ENCODE results near the gene NLRC3.

NLRC3 gene

DNA sequence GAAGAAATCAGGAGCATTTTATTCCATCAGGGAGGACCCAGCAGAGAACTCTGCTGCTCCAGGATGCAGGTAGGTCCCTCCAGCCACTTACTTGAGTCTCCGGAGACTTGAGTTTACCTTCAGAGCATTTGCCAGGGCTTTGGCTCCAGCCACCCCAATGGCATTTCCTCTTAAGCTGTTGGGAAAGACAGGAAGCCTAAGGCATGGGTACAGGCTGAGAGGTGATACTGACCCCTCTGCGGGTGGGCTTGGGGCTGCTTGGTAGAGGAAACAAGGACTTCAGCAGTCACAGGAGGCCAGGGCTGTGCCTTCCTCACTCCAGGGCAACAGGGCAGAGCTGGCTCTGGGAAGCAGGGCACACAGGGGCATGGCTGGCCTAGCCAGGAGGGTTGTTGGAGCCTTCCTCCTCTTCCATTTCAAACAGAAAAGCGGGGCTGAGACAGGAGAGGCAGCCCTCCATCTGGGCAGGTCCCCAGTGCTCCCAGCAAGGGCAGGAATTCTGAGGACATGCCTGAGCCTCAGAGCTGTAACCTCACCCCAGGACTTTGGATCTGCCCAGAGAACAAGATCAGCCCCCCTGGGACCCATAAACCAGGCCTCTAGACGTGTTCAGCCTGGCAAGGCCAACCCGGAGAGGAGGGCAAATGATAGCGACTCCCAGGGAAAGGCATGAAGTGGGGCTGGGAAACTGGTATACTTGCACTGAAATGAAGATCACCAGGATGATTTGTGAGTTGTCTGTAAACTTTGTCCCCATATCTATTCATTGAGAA lies 34.4 kb downstream of the NLRC3 start:
- TF ChIP-seq FOXM1 (IDR thresholded peaks at IDR 0.05; ENCODE audit: borderline replicate concordance, low read depth) (no peak), RAD21 (IDR thresholded peaks at IDR 0.05; ENCODE audit: low read depth) (no peak), YY1 (IDR thresholded peaks at IDR 0.05; ENCODE audit: low read depth) (no peak), EP300 (IDR thresholded peaks at IDR 0.05; ENCODE audit: borderline replicate concordance) (no peak), CREB1 (IDR thresholded peaks at IDR 0.05; ENCODE audit: low read depth) (no peak), EGR1 (IDR thresholded peaks at IDR 0.05) (no peak), ZBTB7A (IDR thresholded peaks at IDR 0.05; ENCODE audit: low read depth) (no peak), TCF12 (IDR thresholded peaks at IDR 0.05; ENCODE audit: low read depth) (no peak), TAF1 (IDR thresholded peaks at IDR 0.05; ENCODE audit: low read depth) (no peak), CEBPB (IDR thresholded peaks at IDR 0.05) (no peak), NFIC (IDR thresholded peaks at IDR 0.05) (no peak), TEAD4 (IDR thresholded peaks at IDR 0.05) (no peak)
- TF ChIP-seq, protein P1, sequence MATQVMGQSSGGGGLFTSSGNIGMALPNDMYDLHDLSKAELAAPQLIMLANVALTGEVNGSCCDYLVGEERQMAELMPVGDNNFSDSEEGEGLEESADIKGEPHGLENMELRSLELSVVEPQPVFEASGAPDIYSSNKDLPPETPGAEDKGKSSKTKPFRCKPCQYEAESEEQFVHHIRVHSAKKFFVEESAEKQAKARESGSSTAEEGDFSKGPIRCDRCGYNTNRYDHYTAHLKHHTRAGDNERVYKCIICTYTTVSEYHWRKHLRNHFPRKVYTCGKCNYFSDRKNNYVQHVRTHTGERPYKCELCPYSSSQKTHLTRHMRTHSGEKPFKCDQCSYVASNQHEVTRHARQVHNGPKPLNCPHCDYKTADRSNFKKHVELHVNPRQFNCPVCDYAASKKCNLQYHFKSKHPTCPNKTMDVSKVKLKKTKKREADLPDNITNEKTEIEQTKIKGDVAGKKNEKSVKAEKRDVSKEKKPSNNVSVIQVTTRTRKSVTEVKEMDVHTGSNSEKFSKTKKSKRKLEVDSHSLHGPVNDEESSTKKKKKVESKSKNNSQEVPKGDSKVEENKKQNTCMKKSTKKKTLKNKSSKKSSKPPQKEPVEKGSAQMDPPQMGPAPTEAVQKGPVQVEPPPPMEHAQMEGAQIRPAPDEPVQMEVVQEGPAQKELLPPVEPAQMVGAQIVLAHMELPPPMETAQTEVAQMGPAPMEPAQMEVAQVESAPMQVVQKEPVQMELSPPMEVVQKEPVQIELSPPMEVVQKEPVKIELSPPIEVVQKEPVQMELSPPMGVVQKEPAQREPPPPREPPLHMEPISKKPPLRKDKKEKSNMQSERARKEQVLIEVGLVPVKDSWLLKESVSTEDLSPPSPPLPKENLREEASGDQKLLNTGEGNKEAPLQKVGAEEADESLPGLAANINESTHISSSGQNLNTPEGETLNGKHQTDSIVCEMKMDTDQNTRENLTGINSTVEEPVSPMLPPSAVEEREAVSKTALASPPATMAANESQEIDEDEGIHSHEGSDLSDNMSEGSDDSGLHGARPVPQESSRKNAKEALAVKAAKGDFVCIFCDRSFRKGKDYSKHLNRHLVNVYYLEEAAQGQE (IDR thresholded peaks at IDR 0.05; ENCODE audit: low read depth), result no peak
- TF ChIP-seq, protein P2, sequence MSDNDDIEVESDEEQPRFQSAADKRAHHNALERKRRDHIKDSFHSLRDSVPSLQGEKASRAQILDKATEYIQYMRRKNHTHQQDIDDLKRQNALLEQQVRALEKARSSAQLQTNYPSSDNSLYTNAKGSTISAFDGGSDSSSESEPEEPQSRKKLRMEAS (IDR thresholded peaks at IDR 0.05), result no peak
- TF ChIP-seq, protein P3, sequence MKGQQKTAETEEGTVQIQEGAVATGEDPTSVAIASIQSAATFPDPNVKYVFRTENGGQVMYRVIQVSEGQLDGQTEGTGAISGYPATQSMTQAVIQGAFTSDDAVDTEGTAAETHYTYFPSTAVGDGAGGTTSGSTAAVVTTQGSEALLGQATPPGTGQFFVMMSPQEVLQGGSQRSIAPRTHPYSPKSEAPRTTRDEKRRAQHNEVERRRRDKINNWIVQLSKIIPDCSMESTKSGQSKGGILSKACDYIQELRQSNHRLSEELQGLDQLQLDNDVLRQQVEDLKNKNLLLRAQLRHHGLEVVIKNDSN (IDR thresholded peaks at IDR 0.05), result no peak

DNA sequence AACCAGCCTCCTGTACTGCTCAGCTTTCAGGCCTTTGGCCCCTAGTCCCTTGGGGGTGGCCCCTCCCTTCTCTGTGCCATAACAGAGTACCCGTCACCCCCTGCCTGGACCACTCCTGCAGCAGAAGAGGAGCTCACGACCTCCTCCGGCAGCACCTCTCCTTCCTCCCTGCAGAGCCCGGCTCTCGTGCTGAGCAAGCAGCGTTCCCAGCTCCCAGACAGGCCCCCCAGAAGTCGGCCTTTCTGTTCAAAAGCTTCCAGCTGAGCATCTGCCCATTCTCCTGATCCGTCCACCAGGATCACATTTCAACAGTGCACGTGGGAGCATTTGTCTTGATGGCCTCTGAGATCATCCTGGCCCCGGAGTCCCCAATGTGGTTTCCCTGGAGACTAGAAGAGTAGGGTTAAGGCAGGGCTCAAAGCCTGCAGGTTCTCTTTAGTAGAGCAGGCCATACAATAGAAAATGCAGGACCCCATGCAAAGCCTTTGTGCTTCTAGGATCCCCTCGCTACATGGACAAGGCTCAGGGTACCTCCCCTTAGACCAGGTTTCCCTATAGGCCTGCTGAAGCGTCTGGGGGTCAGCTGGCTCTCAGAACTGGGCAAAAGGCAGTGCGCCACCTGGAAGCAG lies 35.6 kb downstream of the NLRC3 start:
- no peak for TF ChIP-seq RAD21 (IDR thresholded peaks at IDR 0.05; ENCODE audit: low read depth)
- no peak for TF ChIP-seq TCF12 (IDR thresholded peaks at IDR 0.05; ENCODE audit: low read depth)
- TF ChIP-seq TEAD4 (IDR thresholded peaks at IDR 0.05), result no peak
- TF ChIP-seq CEBPB (IDR thresholded peaks at IDR 0.05), result no peak
- TF ChIP-seq, protein P3 (IDR thresholded peaks at IDR 0.05), result no peak
- TF ChIP-seq NFIC (IDR thresholded peaks at IDR 0.05), result no peak
- TF ChIP-seq, protein P1 (IDR thresholded peaks at IDR 0.05; ENCODE audit: low read depth), result no peak
- no peak for TF ChIP-seq TAF1 (IDR thresholded peaks at IDR 0.05; ENCODE audit: low read depth)
- TF ChIP-seq YY1 (IDR thresholded peaks at IDR 0.05; ENCODE audit: low read depth), result no peak
- TF ChIP-seq EGR1 (IDR thresholded peaks at IDR 0.05), result no peak
- TF ChIP-seq, protein P2 (IDR thresholded peaks at IDR 0.05), result no peak
- no peak for TF ChIP-seq EP300 (IDR thresholded peaks at IDR 0.05; ENCODE audit: borderline replicate concordance)
- TF ChIP-seq ZBTB7A (IDR thresholded peaks at IDR 0.05; ENCODE audit: low read depth), result no peak
- TF ChIP-seq CREB1 (IDR thresholded peaks at IDR 0.05; ENCODE audit: low read depth), result no peak
- TF ChIP-seq FOXM1 (IDR thresholded peaks at IDR 0.05; ENCODE audit: borderline replicate concordance, low read depth), result no peak

DNA sequence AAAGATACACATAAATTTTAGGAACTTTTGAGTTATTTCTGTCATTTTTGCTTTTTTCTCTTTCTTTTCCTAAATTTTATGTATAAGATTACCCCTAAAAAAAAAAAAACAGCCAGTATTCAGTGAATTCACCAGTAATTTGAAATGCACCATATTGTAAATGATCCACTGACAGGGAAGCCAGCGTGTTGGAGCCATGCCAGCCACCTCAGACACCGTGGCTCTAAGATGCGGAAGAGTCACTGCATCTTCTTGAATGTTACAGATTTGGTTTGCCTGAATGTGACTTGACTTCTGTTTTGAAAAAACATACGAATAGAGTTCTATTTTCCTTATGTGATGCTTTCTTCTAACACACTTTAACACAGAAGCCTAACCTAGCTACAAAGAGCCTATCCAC lies 39.0 kb downstream of the NLRC3 start:
- TF ChIP-seq CEBPB (IDR thresholded peaks at IDR 0.05) (no peak), RAD21 (IDR thresholded peaks at IDR 0.05; ENCODE audit: low read depth) (no peak), EP300 (IDR thresholded peaks at IDR 0.05; ENCODE audit: borderline replicate concordance) (no peak)

DNA sequence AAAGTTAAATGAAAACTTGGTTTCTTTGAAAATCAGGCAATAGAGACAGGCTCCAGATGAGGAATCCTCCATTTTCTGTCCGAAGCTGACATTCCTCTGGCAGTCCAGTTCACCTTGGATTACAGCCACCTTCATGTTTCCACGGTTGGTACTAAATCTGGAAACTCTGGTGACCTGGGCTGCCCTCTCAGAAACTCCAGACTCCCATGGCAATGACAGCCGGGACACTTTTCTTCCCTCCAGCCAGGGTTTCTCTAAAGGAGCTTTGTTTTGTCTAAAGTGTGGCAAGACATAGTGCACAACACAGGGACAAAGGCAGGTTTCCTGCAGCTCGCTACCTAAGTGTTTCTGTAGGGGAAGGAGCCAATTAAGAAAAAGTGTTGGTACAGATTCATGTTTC lies 40.4 kb downstream of the NLRC3 start:
- TF ChIP-seq NFIC (IDR thresholded peaks at IDR 0.05), result no peak
- TF ChIP-seq CEBPB (IDR thresholded peaks at IDR 0.05), result no peak
- TF ChIP-seq TEAD4 (IDR thresholded peaks at IDR 0.05), result no peak
- TF ChIP-seq FOXM1 (IDR thresholded peaks at IDR 0.05; ENCODE audit: borderline replicate concordance, low read depth), result no peak

DNA sequence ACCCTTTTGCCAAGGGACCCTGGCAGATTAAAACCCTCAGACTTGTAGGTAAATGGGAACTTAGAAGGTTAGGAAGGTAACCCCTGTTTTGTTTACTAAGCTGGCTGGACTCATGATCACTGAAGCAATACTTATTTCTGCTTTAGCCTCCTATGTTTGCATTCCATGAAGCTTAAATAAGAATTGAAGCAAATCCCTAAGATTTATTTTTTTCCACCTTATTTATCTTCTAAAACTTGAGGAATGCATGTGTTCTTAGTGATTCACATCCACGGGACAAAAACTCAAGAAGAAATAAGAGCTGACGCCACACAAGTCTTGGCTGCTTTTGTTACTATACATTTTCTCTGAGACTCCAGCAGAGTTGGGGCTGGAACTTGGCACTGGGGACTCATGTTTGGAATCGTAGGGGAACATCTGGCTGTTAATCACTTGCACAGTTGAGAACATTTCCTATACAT lies 40.9 kb downstream of the NLRC3 start:
- TF ChIP-seq TCF12 (IDR thresholded peaks at IDR 0.05; ENCODE audit: low read depth) (no peak), NFIC (IDR thresholded peaks at IDR 0.05) (no peak; the same call in 1 of the 2 replicates), CREB1 (IDR thresholded peaks at IDR 0.05; ENCODE audit: low read depth) (no peak), TAF1 (IDR thresholded peaks at IDR 0.05; ENCODE audit: low read depth) (no peak), EP300 (IDR thresholded peaks at IDR 0.05; ENCODE audit: borderline replicate concordance) (no peak), EGR1 (IDR thresholded peaks at IDR 0.05) (no peak), FOXM1 (IDR thresholded peaks at IDR 0.05; ENCODE audit: borderline replicate concordance, low read depth) (no peak), RAD21 (IDR thresholded peaks at IDR 0.05; ENCODE audit: low read depth) (no peak), ZBTB7A (IDR thresholded peaks at IDR 0.05; ENCODE audit: low read depth) (no peak), CEBPB (IDR thresholded peaks at IDR 0.05) (no peak)
- TF ChIP-seq, protein P1 (IDR thresholded peaks at IDR 0.05; ENCODE audit: low read depth), result no peak
- TF ChIP-seq, protein P3 (IDR thresholded peaks at IDR 0.05), result no peak
- TF ChIP-seq, protein P2 (IDR thresholded peaks at IDR 0.05), result no peak
